Measurements from ENCODE around the gene SPOCK1. TPM values are rescaled to one million over a fixed set of nuclear protein-coding genes. Genes with fewer than 3 reads are reported as not detected.

The SPOCK1 gene
- total and polyA plus RNA-seq, 2 donors (not counting 3 experiments of a cell fraction or from before 2014, with no cell fraction given) = 144 to 280 TPM

DNA sequence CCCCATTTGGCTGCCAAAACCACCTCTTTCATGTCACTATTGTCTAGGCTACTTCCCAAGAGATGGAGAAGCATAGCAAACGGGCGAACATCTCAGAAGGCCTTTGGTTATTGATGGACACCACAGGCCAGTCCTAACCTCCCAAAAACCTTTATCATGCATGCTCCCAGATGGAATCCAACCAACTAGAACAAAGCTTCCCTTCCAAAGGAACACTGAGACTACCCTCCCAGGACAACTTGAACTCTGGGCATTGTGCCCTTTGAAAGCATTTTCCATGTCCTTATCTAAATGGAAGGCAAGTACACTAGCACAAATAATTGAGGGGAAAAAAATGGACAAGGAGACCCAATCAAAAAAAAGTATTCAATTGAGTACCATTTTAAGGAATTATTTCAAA lies 65.6 kb downstream of the SPOCK1 start:
- peaks cover 10% of the 10 kb centered on the region for H3K4me1 ChIP-seq (ENCODE audit: control insufficient read depth, extremely low read depth, insufficient read depth, low read length)
- CTCF ChIA-PET = no interaction called here
- no peaks in the 10 kb centered on the region for H3K36me3 ChIP-seq (ENCODE audit: control insufficient read depth in 2 of 2, extremely low read depth in 1 of 2, insufficient read depth in 2 of 2, low read length in 2 of 2)
- dilution Hi-C loops (cut with MboI; ENCODE audit: extremely low pct_ligation_motif_present, low sequenced_read_pairs) = no loop called here
- DNase-seq (ENCODE audit: low read depth, low spot score) (no peak), FAIRE-seq (no peak)
- peaks cover 61% of the 10 kb centered on the region for H3K79me2 ChIP-seq (ENCODE audit: control insufficient read depth, insufficient read depth, low read length)
- H3K4me2 ChIP-seq (ENCODE audit: insufficient read depth, low read length) = no peak overlapping the region
- H3K9me1 ChIP-seq (replicated peaks; ENCODE audit: control insufficient read depth, extremely low read depth, insufficient read depth, low read length) = no peaks in the 10 kb centered on the region
- H3K27ac ChIP-seq (ENCODE audit: insufficient read depth, low read depth, low read length) = no peak overlapping the region
- H3K4me3 ChIP-seq (replicated peaks in 1 of 3; ENCODE audit: insufficient read depth in 1 of 3, low read depth in 1 of 3, low read length in 3 of 3) = no peak overlapping the region
- BruUV-seq (replicated peaks) = no TSS peak
- no peak overlapping the region for H2AFZ ChIP-seq (ENCODE audit: low read depth, low read length)
- intact Hi-C loops (cut with micrococcal nuclease) = no loop called here
- no peak for TF ChIP-seq FOS (IDR thresholded peaks at IDR 0.05; ENCODE audit: borderline replicate concordance, insufficient read depth, low read length)
- TF ChIP-seq, protein P1, sequence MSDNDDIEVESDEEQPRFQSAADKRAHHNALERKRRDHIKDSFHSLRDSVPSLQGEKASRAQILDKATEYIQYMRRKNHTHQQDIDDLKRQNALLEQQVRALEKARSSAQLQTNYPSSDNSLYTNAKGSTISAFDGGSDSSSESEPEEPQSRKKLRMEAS (IDR thresholded peaks at IDR 0.05; ENCODE audit: insufficient read depth, insufficient read length) = no peak
- no peak for TF ChIP-seq POLR2AphosphoS5 (IDR thresholded peaks at IDR 0.05; ENCODE audit: insufficient read depth, low read depth, low read length)
- TF ChIP-seq MYC (IDR thresholded peaks at IDR 0.05; ENCODE audit: low read depth, low read length) = no peak
- POLR2A ChIA-PET = no interaction called here
- no peaks in the 10 kb centered on the region for H4K20me1 ChIP-seq (replicated peaks; ENCODE audit: control insufficient read depth, extremely low read depth, insufficient read depth, low read length)
- no peak overlapping the region for H3K9ac ChIP-seq (replicated peaks; ENCODE audit: extremely low read depth, insufficient read depth, low read length)
- H3K9me3 ChIP-seq (replicated peaks; ENCODE audit: control insufficient read depth, insufficient read depth, low read length) = no peaks in the 10 kb centered on the region
- H3K27me3 ChIP-seq (ENCODE audit: control insufficient read depth in 2 of 2, insufficient read depth in 2 of 2, low read length in 2 of 2) = no peaks in the 10 kb centered on the region

DNA sequence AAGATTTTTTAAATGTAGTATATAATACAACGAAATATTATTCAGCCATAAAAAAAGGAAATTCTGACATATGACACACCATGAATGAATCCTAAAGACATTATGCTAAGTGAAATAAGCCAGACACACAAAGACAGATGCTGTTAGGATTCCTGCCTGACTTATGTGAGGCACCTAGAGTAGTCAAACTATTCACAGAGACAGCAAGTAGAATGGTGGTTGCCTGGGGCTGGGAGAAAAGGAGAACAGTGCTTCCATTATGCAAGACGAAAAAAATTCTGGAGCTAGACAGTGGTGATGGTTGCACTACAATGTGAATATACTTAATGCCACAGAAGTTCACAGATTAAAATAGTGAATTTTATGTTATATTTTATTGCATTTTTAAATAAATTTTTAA lies 66.8 kb downstream of the SPOCK1 start:
- Histone ChIP-seq H3K9me3 (replicated peaks; ENCODE audit: control insufficient read depth, insufficient read depth, low read length) (no peaks in the 10 kb centered on the region), H3K79me2 (ENCODE audit: control insufficient read depth, insufficient read depth, low read length) (peaks cover 59% of the 10 kb centered on the region), H3K4me3 (replicated peaks in 1 of 3; ENCODE audit: insufficient read depth in 1 of 3, low read depth in 1 of 3, low read length in 3 of 3) (no peak overlapping the region), H4K20me1 (replicated peaks; ENCODE audit: control insufficient read depth, extremely low read depth, insufficient read depth, low read length) (no peaks in the 10 kb centered on the region), H3K27me3 (ENCODE audit: control insufficient read depth in 2 of 2, insufficient read depth in 2 of 2, low read length in 2 of 2) (no peaks in the 10 kb centered on the region), H3K4me1 (ENCODE audit: control insufficient read depth, extremely low read depth, insufficient read depth, low read length) (peaks cover 10% of the 10 kb centered on the region), H3K27ac (ENCODE audit: insufficient read depth, low read depth, low read length) (no peak overlapping the region), H3K36me3 (ENCODE audit: control insufficient read depth in 2 of 2, extremely low read depth in 1 of 2, insufficient read depth in 2 of 2, low read length in 2 of 2) (no peaks in the 10 kb centered on the region), H3K9me1 (replicated peaks; ENCODE audit: control insufficient read depth, extremely low read depth, insufficient read depth, low read length) (no peaks in the 10 kb centered on the region), H3K4me2 (ENCODE audit: insufficient read depth, low read length) (no peak overlapping the region), H2AFZ (ENCODE audit: low read depth, low read length) (no peak overlapping the region), H3K9ac (replicated peaks; ENCODE audit: extremely low read depth, insufficient read depth, low read length) (no peak overlapping the region)
- CTCF ChIA-PET = no interaction called here
- no TSS peak for BruUV-seq (replicated peaks)
- dilution Hi-C loops (cut with MboI; ENCODE audit: extremely low pct_ligation_motif_present, low sequenced_read_pairs) (no loop called here), intact Hi-C loops (cut with micrococcal nuclease) (no loop called here)
- POLR2A ChIA-PET = no interaction called here
- FAIRE-seq = no peak
- no peak for TF ChIP-seq MYC (IDR thresholded peaks at IDR 0.05; ENCODE audit: low read depth, low read length)
- TF ChIP-seq JUN (IDR thresholded peaks at IDR 0.05; ENCODE audit: borderline replicate concordance, insufficient read depth, insufficient read length, low read depth) = no peak
- TF ChIP-seq, protein P2, sequence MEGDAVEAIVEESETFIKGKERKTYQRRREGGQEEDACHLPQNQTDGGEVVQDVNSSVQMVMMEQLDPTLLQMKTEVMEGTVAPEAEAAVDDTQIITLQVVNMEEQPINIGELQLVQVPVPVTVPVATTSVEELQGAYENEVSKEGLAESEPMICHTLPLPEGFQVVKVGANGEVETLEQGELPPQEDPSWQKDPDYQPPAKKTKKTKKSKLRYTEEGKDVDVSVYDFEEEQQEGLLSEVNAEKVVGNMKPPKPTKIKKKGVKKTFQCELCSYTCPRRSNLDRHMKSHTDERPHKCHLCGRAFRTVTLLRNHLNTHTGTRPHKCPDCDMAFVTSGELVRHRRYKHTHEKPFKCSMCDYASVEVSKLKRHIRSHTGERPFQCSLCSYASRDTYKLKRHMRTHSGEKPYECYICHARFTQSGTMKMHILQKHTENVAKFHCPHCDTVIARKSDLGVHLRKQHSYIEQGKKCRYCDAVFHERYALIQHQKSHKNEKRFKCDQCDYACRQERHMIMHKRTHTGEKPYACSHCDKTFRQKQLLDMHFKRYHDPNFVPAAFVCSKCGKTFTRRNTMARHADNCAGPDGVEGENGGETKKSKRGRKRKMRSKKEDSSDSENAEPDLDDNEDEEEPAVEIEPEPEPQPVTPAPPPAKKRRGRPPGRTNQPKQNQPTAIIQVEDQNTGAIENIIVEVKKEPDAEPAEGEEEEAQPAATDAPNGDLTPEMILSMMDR (IDR thresholded peaks at IDR 0.05; ENCODE audit: extremely low read depth in 1 of 2, insufficient read depth in 1 of 2, low read depth in 1 of 2, low read length in 2 of 2) = no peak
- TF ChIP-seq POLR2AphosphoS5 (IDR thresholded peaks at IDR 0.05; ENCODE audit: insufficient read depth, low read depth, low read length) = no peak
- no peak for TF ChIP-seq GATA2 (IDR thresholded peaks at IDR 0.05; ENCODE audit: insufficient read depth, insufficient read length, low read depth, low read length)
- TF ChIP-seq FOS (IDR thresholded peaks at IDR 0.05; ENCODE audit: borderline replicate concordance, insufficient read depth, low read length) = no peak
- no peak for TF ChIP-seq EZH2 (IDR thresholded peaks at IDR 0.05; ENCODE audit: borderline replicate concordance, low read depth, low read length, severe bottlenecking)
- no peak for TF ChIP-seq POLR2A (IDR thresholded peaks at IDR 0.05; ENCODE audit: low read depth, low read length)
- TF ChIP-seq, protein P1 (IDR thresholded peaks at IDR 0.05; ENCODE audit: insufficient read depth, insufficient read length) = no peak
- DNase-seq (ENCODE audit: low read depth, low spot score) = no peak

All from endothelial cell of umbilical vein (primary cell).